AG04449 (cell line): ENCODE measurements around the gene FILIP1L.

Experiments
- CTCF ChIA-PET: fragments of 350-600 bp; formaldehyde crosslinking; extraction: SDS; loops from one replicate; lab custom pipeline; 2021; ENCODE audit warnings: antibody characterized with exemption; lab: Yijun Ruan, JAX
- POLR2A ChIA-PET: fragments of 400-600, 350-600 bp; formaldehyde crosslinking; extraction: SDS; loops from one replicate; lab custom pipeline; 2020; ENCODE audit warnings: antibody characterized with exemption, inconsistent platforms; lab: Yijun Ruan, JAX
- DNase-seq: peaks from one replicate; pipeline ENCODE4 v3.0.0-alpha.2; 2010; ENCODE audit warnings: low read depth, low spot score
- H3K4me3 ChIP-seq: 2 replicates; pipeline ENCODE4 v1.5.1; 2011; ENCODE audit warnings: low read depth, mild to moderate bottlenecking, control low read depth, low read length
- CTCF ChIP-seq: IDR thresholded peaks from one replicate; pipeline ENCODE4 v1.5.1; 2011; ENCODE audit warnings: mild to moderate bottlenecking, moderate library complexity, low read length, control low read depth, inconsistent platforms; ENCODE audit not compliant: insufficient read depth; ENCODE audit errors: missing control alignments

Gene FILIP1L

GRCh38 chr3:99962703-99963102, 151.6 kb downstream of the FILIP1L start:
- ChIA-PET POLR2A (interaction anchor here (0.6 to 1.2 kb wide), 3 partner anchors 10 to 79 kb away, joined by 3 read pairs; no protein-coding TSS in a partner anchor), CTCF (interaction anchor here (0.7 kb wide), 1 partner anchor 127 kb away, joined by 3 read pairs; no protein-coding TSS in a partner anchor)
- H3K4me3 ChIP-seq = no peak overlapping the region
- TF ChIP-seq CTCF = no peak
- DNase-seq = no peak

GRCh38 chr3:99961756-99962515, 152.4 kb downstream of the FILIP1L start:
- ChIA-PET CTCF (interaction anchor here (0.7 kb wide), 1 partner anchor 128 kb away, joined by 3 read pairs; no protein-coding TSS in a partner anchor), POLR2A (interaction anchor here (1.2 kb wide), 1 partner anchor 9 kb away, joined by 3 read pairs; no protein-coding TSS in a partner anchor)
- TF ChIP-seq CTCF = no peak
- no peak for DNase-seq
- H3K4me3 ChIP-seq = no peak overlapping the region

- H3K4me3 ChIP-seq = no peak overlapping the region
- TF ChIP-seq CTCF = no peak
- ChIA-PET CTCF (no interaction called here), POLR2A (no interaction called here)
- DNase-seq = no peak
Observed at GRCh38 chr3:99960941-99961340, 153.4 kb downstream of the FILIP1L start.

- no peak for DNase-seq
- TF ChIP-seq CTCF = no peak
- POLR2A ChIA-PET = no interaction called here
- CTCF ChIA-PET = interaction anchor here (0.6 to 1.7 kb wide), 2 partner anchors 116 to 294 kb away, joined by 3 to 5 read pairs; no protein-coding TSS in a partner anchor
- H3K4me3 ChIP-seq = no peak overlapping the region
Observed at GRCh38 chr3:99960123-99960878, 154.0 kb downstream of the FILIP1L start.

- TF ChIP-seq CTCF = no peak
- POLR2A ChIA-PET = no interaction called here
- CTCF ChIA-PET = interaction anchor here (0.5 to 1.7 kb wide), 2 partner anchors 284 to 296 kb away, joined by 3 to 5 read pairs; no protein-coding TSS in a partner anchor
- DNase-seq = no peak
- H3K4me3 ChIP-seq = no peak overlapping the region
Observed at GRCh38 chr3:99958222-99958912, 155.9 kb downstream of the FILIP1L start.
